ENCODE data around the gene SRRM2.
A peak's percentile ranks its signal among the peaks of the same experiment; 100 is the strongest.
"Not testable (repeated sequence)": the region's sequence is repeated elsewhere in the genome, so short reads cannot be mapped to it uniquely, and the experiment has no call there.

Gene SRRM2

GRCh38 chr16:2715519-2715918, 36.9 kb upstream of the SRRM2 start:
- DNase-seq, result peak; percentile 83

GRCh38 chr16:2715966-2716885, 36.2 kb upstream of the SRRM2 start:
- DNase-seq, result no peak

DNA sequence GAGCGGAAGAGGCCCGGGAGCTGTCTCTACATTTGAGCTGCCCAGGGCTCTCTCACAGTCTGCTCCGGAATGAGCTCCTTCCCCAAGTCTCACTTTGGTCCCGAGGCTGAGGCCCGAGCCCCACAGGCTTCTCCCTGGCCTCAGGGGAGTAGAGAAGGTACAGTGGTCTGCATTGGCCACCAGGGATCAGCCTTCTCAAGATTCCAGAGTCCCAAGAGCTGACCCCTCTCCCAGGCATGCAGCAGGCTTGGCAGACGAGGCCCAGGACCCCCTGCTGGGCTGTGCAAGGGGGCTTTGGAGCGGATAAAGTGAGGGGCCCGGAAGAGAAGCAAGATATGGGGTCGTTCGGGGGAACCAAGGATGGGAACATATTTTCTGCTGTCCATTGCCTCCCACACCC, 35.5 kb upstream of the SRRM2 start:
- DNase-seq, result no peak

DNA sequence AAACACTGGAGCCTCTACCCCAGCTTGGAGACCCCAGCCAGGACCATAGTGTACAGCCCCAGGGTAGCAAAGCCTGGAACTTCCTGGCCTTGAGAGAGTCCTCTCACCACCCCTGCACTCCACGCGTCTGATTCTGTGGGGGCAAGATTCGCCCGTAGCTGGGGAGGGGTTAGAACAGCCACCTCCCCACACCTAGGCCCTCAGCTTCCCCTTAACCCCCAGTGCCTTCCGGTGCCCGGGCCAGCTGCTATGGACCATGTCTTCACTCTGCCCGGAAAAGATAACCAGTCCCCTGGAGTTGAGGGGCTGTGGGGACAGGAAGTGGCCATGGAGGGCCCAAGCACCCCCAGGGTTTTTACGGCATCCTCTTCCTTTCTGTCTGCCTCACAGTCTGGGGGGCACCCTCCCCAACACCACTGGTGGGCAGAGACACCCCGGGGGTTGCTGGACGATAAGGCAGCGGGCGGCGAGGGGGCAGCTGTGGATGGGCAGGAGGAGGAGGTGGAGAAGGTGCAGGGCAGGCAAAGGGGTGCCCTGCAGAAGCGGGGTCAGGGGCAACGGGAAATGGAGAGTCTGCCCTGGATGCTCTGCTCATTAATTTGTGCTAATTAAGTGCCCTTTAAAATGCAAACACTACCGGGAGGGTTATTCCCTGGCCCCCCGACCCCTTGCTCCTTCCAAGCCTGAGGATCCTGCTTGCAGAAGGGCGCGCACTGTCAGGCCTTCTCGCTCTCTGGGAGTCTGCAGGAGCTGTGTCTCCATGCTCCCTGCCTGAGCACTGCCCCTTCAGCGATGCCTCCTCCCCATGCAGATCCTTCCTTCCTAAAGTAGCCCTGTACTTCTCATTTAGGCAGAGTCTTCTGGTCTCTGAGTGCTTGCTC, 34.8 kb upstream of the SRRM2 start:
- no peak for DNase-seq

- DNase-seq, result no peak
Measured at GRCh38 chr16:2719328-2720063, 32.9 kb upstream of the SRRM2 start.

DNA sequence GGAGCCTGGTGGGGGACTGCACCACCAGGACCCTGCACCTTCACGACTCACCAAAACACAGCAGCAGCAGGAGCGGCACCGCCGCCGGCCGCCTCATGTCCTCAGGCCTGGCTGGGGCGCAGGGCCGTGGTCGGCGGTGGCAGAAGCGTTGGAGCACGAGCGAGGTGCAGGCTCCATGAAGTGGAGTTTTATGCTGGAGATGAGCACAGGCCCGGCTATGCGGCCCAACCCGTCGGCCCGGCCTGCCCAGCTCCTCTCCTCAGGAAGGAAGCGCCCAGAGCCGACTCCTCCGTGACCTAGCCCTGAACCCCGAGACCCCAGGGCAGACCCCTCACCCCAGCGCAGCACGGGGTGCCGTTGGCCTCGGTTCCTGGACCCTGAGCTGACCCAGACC, 32.4 kb upstream of the SRRM2 start, which contains the start of gene PRSS27:
TSS of gene PRSS27 (minus strand) at position 161 of the 394 bp plus-strand sequence. CDS start at position 97, 64 bp downstream.
- DNase-seq, result no peak

- peak; percentile 90 for DNase-seq
Measured at GRCh38 chr16:2720719-2721633, 31.5 kb upstream of the SRRM2 start.

DNA sequence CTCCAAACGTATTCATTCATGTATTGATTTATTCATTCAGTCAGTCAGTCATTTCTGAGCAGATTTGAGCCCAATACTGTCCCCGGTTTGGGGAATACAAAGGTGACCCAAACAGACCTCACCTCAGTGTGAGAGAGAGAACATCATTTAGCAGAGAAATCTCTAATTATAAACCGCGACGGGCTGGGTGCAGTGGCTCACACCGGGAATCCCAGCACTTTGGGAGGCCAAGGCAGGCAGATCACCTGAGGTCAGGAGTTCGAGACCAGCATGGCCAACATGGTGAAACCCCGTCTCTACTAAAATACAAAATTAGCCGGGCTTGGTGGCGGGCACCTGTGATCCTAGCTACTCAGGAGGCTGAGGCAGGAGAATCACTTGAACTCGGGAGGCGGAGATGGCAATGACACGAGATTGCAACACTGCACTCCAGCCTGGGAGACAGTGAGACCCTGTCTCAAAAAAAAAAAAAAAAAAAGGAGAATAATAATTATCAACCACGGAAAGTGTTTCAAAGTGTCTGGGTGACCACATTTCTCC, 30.7 kb upstream of the SRRM2 start:
- not testable (repeated sequence) for DNase-seq

DNA sequence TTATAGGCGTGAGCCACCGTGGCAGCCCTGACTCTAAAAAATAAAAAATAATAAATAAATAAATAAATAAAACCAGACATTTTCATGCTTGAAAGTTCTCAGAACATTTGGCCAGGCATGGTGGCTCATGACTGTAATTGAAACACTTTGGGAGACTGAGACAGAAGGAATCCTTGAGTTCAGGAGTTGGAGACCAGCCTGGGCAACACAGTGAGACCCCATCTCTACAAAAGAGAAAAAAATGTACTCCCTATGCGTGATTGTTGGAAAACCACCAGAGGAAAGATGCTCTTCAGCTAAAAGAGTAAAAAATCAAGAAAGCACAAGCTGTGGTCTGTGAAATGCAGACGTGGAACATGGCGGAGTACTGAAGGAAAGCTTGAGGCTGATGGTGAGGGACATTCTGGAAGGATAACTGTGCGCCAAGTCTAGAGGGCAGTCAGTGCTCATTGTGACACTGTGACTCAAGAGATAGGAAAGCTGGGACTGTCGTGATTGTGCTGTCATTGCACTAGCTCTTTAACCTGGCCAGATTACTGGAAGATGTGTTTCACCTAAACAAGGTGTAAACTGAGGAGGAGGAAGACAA, 28.3 kb upstream of the SRRM2 start:
- DNase-seq, result no peak

GRCh38 chr16:2724816-2725348, 27.6 kb upstream of the SRRM2 start:
- DNase-seq, result no peak

GRCh38 chr16:2726923-2727322, 25.5 kb upstream of the SRRM2 start:
- DNase-seq, result no peak

GRCh38 chr16:2728034-2728433, 24.4 kb upstream of the SRRM2 start:
- DNase-seq, result no peak

DNA sequence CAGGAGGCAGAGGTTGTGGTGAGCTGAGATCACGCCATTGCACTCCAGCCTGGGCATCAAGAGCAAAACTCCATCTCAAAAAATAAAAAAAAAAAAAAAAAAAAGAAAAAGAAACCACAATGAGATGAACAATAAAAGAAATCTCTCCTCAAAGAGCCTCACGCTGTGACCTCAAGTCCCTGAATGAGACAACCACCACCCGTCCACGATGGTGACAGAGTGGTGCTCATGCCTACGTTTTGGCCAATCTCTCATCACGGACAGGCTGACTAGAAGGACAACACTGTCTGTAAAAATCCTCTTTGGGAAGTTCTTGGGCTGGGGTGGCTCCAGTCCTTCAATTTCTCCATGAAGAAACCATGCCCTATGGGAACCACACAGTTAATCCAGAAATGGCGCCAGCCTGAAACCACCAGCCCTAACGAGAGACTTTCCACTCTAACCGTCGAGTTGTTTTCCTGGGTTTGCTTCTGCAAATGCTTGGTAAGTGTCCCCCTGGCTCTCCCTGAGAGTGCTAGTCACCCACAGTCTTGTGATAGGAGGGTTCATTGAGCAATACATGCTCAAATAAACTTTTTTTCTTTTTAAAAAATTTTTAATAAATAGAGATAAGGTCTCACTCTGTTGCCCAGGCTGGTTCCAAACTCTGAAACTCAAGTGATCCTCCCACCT, 17.5 kb upstream of the SRRM2 start:
- no peak for DNase-seq

GRCh38 chr16:2736476-2737237, 15.8 kb upstream of the SRRM2 start:
- no peak for DNase-seq

- no peak for DNase-seq
Measured at GRCh38 chr16:2737238-2737605, 15.2 kb upstream of the SRRM2 start.

DNA sequence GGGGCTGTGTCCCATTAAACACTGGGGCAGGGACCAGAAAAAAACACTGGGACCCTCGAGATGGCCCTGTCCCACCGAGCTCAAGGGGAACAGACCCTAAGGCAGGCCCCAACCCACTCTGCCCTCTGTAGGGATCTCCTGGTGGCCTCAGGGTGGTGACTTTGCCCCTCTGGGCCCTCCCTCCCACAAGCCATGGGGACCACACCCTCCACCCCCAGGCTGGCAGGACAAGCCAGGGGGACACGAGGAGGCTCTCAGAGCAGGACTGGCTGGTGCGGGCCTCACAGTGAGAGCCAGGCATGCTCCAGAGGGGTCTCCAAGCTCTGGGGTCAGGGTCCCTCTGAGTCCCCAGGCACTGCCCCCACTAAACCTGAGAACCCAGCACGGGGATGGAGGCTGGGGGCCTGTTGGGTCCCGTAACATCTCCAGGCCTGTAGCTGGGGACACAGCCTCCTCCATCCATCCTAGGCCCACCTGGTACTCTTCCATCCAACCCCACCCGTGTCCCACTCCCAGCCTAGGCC, 14.5 kb upstream of the SRRM2 start:
- no peak for DNase-seq

DNA sequence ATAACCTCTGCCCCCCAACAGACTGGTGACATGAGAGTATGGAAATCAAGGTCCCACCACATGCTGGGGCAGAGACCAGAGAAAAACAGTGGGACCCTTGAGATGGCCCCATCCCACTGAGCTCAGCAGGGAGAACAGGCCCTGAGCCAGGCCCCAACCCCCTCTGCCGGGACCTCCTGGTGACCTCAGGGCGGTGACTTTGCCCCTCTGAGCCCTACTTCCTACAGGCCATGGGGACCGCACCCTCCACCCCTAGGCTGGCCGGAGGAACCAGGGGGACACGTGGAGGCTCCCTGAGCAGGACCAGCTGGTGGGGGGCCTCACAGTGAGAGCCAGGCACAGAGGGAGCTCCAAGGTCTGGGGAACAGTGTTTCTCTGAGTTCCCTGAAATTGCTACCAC, 13.8 kb upstream of the SRRM2 start:
- no peak for DNase-seq

DNA sequence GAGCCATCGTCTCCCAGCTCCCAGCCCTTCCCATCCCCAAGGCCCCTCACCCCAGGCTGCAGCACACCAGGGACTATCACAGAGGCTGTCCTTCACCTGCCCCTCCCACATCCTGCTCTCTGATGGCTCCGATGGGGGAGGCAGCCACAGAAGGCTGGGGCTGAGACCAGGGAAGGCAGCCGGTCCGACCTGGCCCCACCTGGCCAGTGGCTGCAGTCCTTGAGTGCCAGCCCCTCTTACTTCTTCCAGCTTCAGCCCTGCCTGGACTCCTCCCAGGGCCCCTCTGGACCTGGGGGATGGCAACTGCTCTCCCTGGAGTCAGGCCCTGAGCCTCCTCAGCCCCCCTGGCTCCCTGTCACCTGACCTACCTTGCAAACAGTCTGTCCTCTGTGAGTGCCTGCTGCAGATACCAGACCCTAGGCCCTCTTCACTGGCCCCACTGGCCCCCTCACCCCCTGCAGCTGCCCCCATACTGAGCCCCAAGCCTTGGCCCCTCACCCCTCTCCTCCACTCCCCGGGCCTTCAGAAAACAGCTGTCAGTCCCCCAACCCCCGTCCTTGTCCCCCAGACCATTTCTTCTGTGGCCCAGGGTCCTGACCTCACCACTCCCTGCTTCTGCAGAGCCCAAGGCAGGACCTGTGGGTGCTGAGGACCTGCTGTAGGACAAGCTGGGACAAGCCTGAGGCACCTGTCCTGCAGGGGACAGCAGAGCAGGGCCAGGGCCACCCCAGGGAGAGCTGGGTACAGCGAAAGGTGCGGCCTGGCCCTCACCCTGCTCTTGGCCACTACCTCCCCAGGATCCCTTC, 12.6 kb upstream of the SRRM2 start:
- no peak for DNase-seq

Data from CD4-positive, alpha-beta T cell treated with Interleukin-17A for 1 hour (primary cell).